GM10248 (cell line): ENCODE measurements around the gene PIK3AP1.

ENCODE experiments used
- CTCF ChIA-PET: fragments of 300-600 bp; sonication (Branson Sonifier 250); formaldehyde crosslinking; extraction: SDS; loops from one replicate; lab custom pipeline; 2021; ENCODE audit warnings: antibody characterized with exemption; lab: Yijun Ruan, JAX
- POLR2A ChIA-PET: fragments of 350-650 bp; sonication (Branson Sonifier 250); formaldehyde crosslinking; extraction: SDS; loops from one replicate; lab custom pipeline; 2020; ENCODE audit warnings: antibody characterized with exemption; lab: Yijun Ruan, JAX
- DNase-seq: peaks from one replicate; pipeline ENCODE4 v3.0.0; 2012; ENCODE audit errors: extremely low spot score
- CTCF ChIP-seq: IDR thresholded peaks from 2 replicates; pipeline ENCODE4 v1.5.1; 2012; ENCODE audit warnings: mild to moderate bottlenecking, low read depth; ENCODE audit errors: extremely low read depth, missing control alignments, control extremely low read depth

The PIK3AP1 gene

GRCh38 chr10:96612055-96612830 lies 108.1 kb downstream of the PIK3AP1 start:
- CTCF ChIA-PET, result no interaction called here
- no peak for TF ChIP-seq CTCF

GRCh38 chr10:96610817-96611216 lies 109.5 kb downstream of the PIK3AP1 start:
- CTCF ChIA-PET, result no interaction called here

More at GRCh38 chr10:96612055-96612830, 108.1 kb downstream of the PIK3AP1 start:
- POLR2A ChIA-PET, result no interaction called here
- DNase-seq, result no peak

GRCh38 chr10:96609510-96609909 lies 110.8 kb downstream of the PIK3AP1 start:
- CTCF ChIA-PET, result interaction anchor here (1.2 to 1.9 kb wide), 4 partner anchors 12 to 234 kb away, joined by 3 to 6 read pairs (median 4); no protein-coding TSS in a partner anchor
- POLR2A ChIA-PET, result no interaction called here
- TF ChIP-seq CTCF, result no peak
- DNase-seq, result no peak

More at GRCh38 chr10:96610817-96611216, 109.5 kb downstream of the PIK3AP1 start:
- POLR2A ChIA-PET, result interaction anchor here (0.6 kb wide), 1 partner anchor 18 kb away, joined by 7 read pairs; no protein-coding TSS in a partner anchor
- DNase-seq, result no peak
- TF ChIP-seq CTCF, result no peak

- ChIA-PET POLR2A (no interaction called here), CTCF (interaction anchor here (1.2 to 1.9 kb wide), 5 partner anchors 13 to 233 kb away, joined by 3 to 6 read pairs (median 4); no protein-coding TSS in a partner anchor)
- DNase-seq, result no peak
- no peak for TF ChIP-seq CTCF
Observed at GRCh38 chr10:96608805-96609204, 111.5 kb downstream of the PIK3AP1 start.

GRCh38 chr10:96608262-96608661 lies 112.1 kb downstream of the PIK3AP1 start:
- no peak for DNase-seq
- CTCF ChIA-PET, result interaction anchor here (0.7 to 1.9 kb wide), 5 partner anchors 13 to 233 kb away, joined by 3 to 6 read pairs (median 4); no protein-coding TSS in a partner anchor
- no peak for TF ChIP-seq CTCF
- POLR2A ChIA-PET, result no interaction called here

- DNase-seq, result no peak
- ChIA-PET POLR2A (no interaction called here), CTCF (interaction anchor here (0.8 to 2.3 kb wide), 5 partner anchors 10 to 236 kb away, joined by 3 to 8 read pairs (median 3); no protein-coding TSS in a partner anchor)
- TF ChIP-seq CTCF, result no peak
Observed at GRCh38 chr10:96606946-96607345, 113.4 kb downstream of the PIK3AP1 start.
